Osteoblast (primary cell): ENCODE measurements around the gene GAS1. TPM values are rescaled to one million over a fixed set of nuclear protein-coding genes. Genes with fewer than 3 reads are reported as not detected.

Source experiments
- DNase-seq: peaks from one replicate; pipeline ENCODE4 v3.0.0; 2011; ENCODE audit warnings: low spot score, mixed read lengths; ENCODE audit not compliant: insufficient read length; ENCODE audit errors: missing footprints
- H2AFZ ChIP-seq: 2 replicates; pipeline ENCODE4 v1.6.0; 2011; ENCODE audit warnings: mild to moderate bottlenecking, low read length
- H3K27ac ChIP-seq: 2 replicates; pipeline ENCODE4 v1.5.1; 2011; ENCODE audit warnings: mild to moderate bottlenecking, low read depth, low read length, moderate library complexity
- H3K27me3 ChIP-seq: 2 replicates; pipeline ENCODE4 v1.6.0; 2012; ENCODE audit warnings: mild to moderate bottlenecking, control low read depth, inconsistent platforms, low read length, moderate library complexity; ENCODE audit not compliant: insufficient read depth
- H3K36me3 ChIP-seq: 2 replicates; pipeline ENCODE4 v1.5.1; 2011; ENCODE audit warnings: mild to moderate bottlenecking, low read length, control low read depth, moderate library complexity; ENCODE audit not compliant: insufficient read depth
- H3K4me1 ChIP-seq: 2 replicates; pipeline ENCODE4 v1.5.1; 2011; ENCODE audit warnings: mild to moderate bottlenecking, low read length, control low read depth, moderate library complexity; ENCODE audit not compliant: insufficient read depth
- H3K4me2 ChIP-seq: 2 replicates; pipeline ENCODE4 v1.6.0; 2011; ENCODE audit warnings: mild to moderate bottlenecking, low read length; ENCODE audit not compliant: insufficient read depth
- H3K4me3 ChIP-seq: fragments of 200-600 bp; sonication (generic); 3 replicates; pipeline ENCODE4 v1.5.1; 2012; ENCODE audit warnings: mild to moderate bottlenecking, low read length, inconsistent platforms; ENCODE audit not compliant: insufficient read depth
- H3K79me2 ChIP-seq: 2 replicates; pipeline ENCODE4 v1.6.0; 2012; ENCODE audit warnings: mild to moderate bottlenecking, low read length, control low read depth, inconsistent platforms; ENCODE audit not compliant: insufficient read depth
- H3K9me3 ChIP-seq: 2 replicates; pipeline ENCODE4 v1.5.1; 2011; ENCODE audit warnings: low read depth, low read length, control low read depth
- H4K20me1 ChIP-seq: 2 replicates; pipeline ENCODE4 v1.6.0; 2012; ENCODE audit warnings: mild to moderate bottlenecking, low read length, control low read depth; ENCODE audit not compliant: insufficient read depth
- CTCF ChIP-seq: IDR thresholded peaks from 2 replicates; pipeline ENCODE4 v1.5.1; 2011; ENCODE audit warnings: mild to moderate bottlenecking, low read depth, low read length, moderate library complexity; ENCODE audit errors: extremely low read depth
- total RNA-seq: library from RNA; depleted of rRNA; stranded (reverse); fragments of >200 nt; gene quantifications from 2 replicates; pipeline ENCODE4 v1.2.3, GENCODE V29; 2012

The GAS1 gene
- total RNA-seq, 1 donor = 107 TPM

- DNase-seq = no peak
- no peak overlapping the region for H3K4me2 ChIP-seq
- no peak overlapping the region for H3K27ac ChIP-seq
- no peaks in the 10 kb centered on the region for H3K4me1 ChIP-seq
- H3K27me3 ChIP-seq = peaks cover 15% of the 10 kb centered on the region
- TF ChIP-seq CTCF = no peak
- H3K4me3 ChIP-seq = no peak overlapping the region
- no peak overlapping the region for H2AFZ ChIP-seq
- no peaks in the 10 kb centered on the region for H3K79me2 ChIP-seq
- no peaks in the 10 kb centered on the region for H3K9me3 ChIP-seq
- H4K20me1 ChIP-seq = no peaks in the 10 kb centered on the region
- H3K36me3 ChIP-seq = no peaks in the 10 kb centered on the region
Observed at GRCh38 chr9:86902176-86902575, 45.1 kb downstream of the GAS1 start.

- Histone ChIP-seq H3K27me3 (peaks cover 15% of the 10 kb centered on the region), H3K4me1 (no peaks in the 10 kb centered on the region), H4K20me1 (no peaks in the 10 kb centered on the region), H3K36me3 (no peaks in the 10 kb centered on the region), H3K9me3 (no peaks in the 10 kb centered on the region), H3K4me3 (no peak overlapping the region), H2AFZ (no peak overlapping the region), H3K79me2 (no peaks in the 10 kb centered on the region), H3K4me2 (no peak overlapping the region), H3K27ac (no peak overlapping the region)
- DNase-seq = no peak
- TF ChIP-seq CTCF = no peak
Observed at GRCh38 chr9:86901511-86901910, 45.8 kb downstream of the GAS1 start.
